Astrocyte of the hippocampus (primary cell): ENCODE measurements around the gene PLXNB3.
"Not testable (repeated sequence)": the region's sequence is repeated elsewhere in the genome, so short reads cannot be mapped to it uniquely, and the experiment has no call there.

Experiments
- DNase-seq: peaks from one replicate; pipeline ENCODE4 v3.0.0; 2011; ENCODE audit warnings: low read depth, low spot score

The PLXNB3 gene

GRCh38 chrX:153732401-153732800 lies 31.6 kb upstream of the PLXNB3 start:
- DNase-seq, result no peak

- DNase-seq, result no peak
These were observed 30.3 kb upstream of the PLXNB3 start for GRCh38 chrX:153733651-153734240.

- DNase-seq, result no peak
These were observed 29.2 kb upstream of the PLXNB3 start for GRCh38 chrX:153734871-153735270.

- DNase-seq, result peak; percentile 12
These were observed 28.8 kb upstream of the PLXNB3 start for GRCh38 chrX:153735274-153735673.

GRCh38 chrX:153736071-153736820 lies 27.8 kb upstream of the PLXNB3 start:
- no peak for DNase-seq

GRCh38 chrX:153736871-153737441 lies 27.1 kb upstream of the PLXNB3 start:
- no peak for DNase-seq

GRCh38 chrX:153738056-153738605 lies 25.9 kb upstream of the PLXNB3 start:
- DNase-seq, result no peak

- no peak for DNase-seq
These were observed 24.1 kb upstream of the PLXNB3 start for GRCh38 chrX:153739754-153740486.

- no peak for DNase-seq
These were observed 23.3 kb upstream of the PLXNB3 start for GRCh38 chrX:153740631-153741222.

- no peak for DNase-seq
These were observed 22.6 kb upstream of the PLXNB3 start for GRCh38 chrX:153741446-153741845.

GRCh38 chrX:153742111-153742510 lies 21.9 kb upstream of the PLXNB3 start:
- not testable (repeated sequence) for DNase-seq

- not testable (repeated sequence) for DNase-seq
These were observed 21.1 kb upstream of the PLXNB3 start for GRCh38 chrX:153742796-153743467.

GRCh38 chrX:153743468-153744209 lies 20.4 kb upstream of the PLXNB3 start:
- DNase-seq, result peak; percentile 12

- peak; percentile 37 for DNase-seq
These were observed 19.6 kb upstream of the PLXNB3 start for GRCh38 chrX:153744210-153745066.

- not testable (repeated sequence) for DNase-seq
These were observed 19.0 kb upstream of the PLXNB3 start for GRCh38 chrX:153745067-153745433.

- no peak for DNase-seq
These were observed 17.7 kb upstream of the PLXNB3 start for GRCh38 chrX:153746359-153746758.

- DNase-seq, result not testable (repeated sequence)
These were observed 17.1 kb upstream of the PLXNB3 start for GRCh38 chrX:153746991-153747390.

GRCh38 chrX:153749017-153749416 lies 15.0 kb upstream of the PLXNB3 start:
- not testable (repeated sequence) for DNase-seq

GRCh38 chrX:153750127-153750774 lies 13.8 kb upstream of the PLXNB3 start:
- no peak for DNase-seq
